A549 (cell line): ENCODE results near the gene MAP3K12.

Source experiments
- ATOH8 ChIP-seq: fragments of 250-450 bp; sonication (Bioruptor Pico); IDR thresholded peaks from 2 replicates; pipeline ENCODE4 v1.5.0; 2020; ENCODE audit warnings: low read depth, mild to moderate bottlenecking, moderate library complexity
- CTCF ChIP-seq: fragments of >200 bp; sonication (Bioruptor Twin); formaldehyde crosslinking; IDR thresholded peaks from 3 replicates; pipeline ENCODE4 v1.5.1; 2016
- KDM1A ChIP-seq: fragments of 200-600 bp; sonication (generic); IDR thresholded peaks from 2 replicates; pipeline ENCODE4 v1.6.1; 2016; ENCODE audit warnings: low read depth, mild to moderate bottlenecking
- KDM5A ChIP-seq: fragments of 200-600 bp; sonication (generic); IDR thresholded peaks from 2 replicates; pipeline ENCODE4 v1.6.1; 2016; ENCODE audit warnings: antibody characterized with exemption, mild to moderate bottlenecking
- MAFK ChIP-seq: fragments of 450-650 bp; IDR thresholded peaks from 2 replicates; pipeline ENCODE4 v1.6.1; 2014; ENCODE audit not compliant: partially characterized antibody
- MAX ChIP-seq: IDR thresholded peaks from 2 replicates; pipeline ENCODE4 v1.6.1; 2012
- RCOR1 ChIP-seq: fragments of 150-350 bp; IDR thresholded peaks from 2 replicates; pipeline ENCODE4 v1.6.1; 2014; ENCODE audit warnings: antibody characterized with exemption, low read length, low read depth
- RFX5 ChIP-seq: fragments of 450-650 bp; IDR thresholded peaks from 2 replicates; pipeline ENCODE4 v1.7.1; 2014; ENCODE audit warnings: antibody characterized with exemption, mild to moderate bottlenecking, moderate library complexity
- RNF2 ChIP-seq: fragments of 200-600 bp; sonication (generic); IDR thresholded peaks from 2 replicates; pipeline ENCODE4 v1.6.1; 2016; ENCODE audit warnings: low read depth, mild to moderate bottlenecking, antibody characterized with exemption, moderate library complexity, borderline replicate concordance
- ZC3H11A ChIP-seq: fragments of 450-650 bp; IDR thresholded peaks from 2 replicates; pipeline ENCODE4 v1.6.1; 2014; ENCODE audit warnings: antibody characterized with exemption, mild to moderate bottlenecking
- ZFP36 ChIP-seq: fragments of 450-650 bp; IDR thresholded peaks from 2 replicates; pipeline ENCODE4 v1.6.1; 2014; ENCODE audit warnings: borderline replicate concordance; ENCODE audit not compliant: partially characterized antibody
- ZNF302 ChIP-seq: fragments of 250-450 bp; sonication (Bioruptor Pico); IDR thresholded peaks from 2 replicates; pipeline ENCODE4 v1.9.0; 2021; ENCODE audit warnings: inconsistent platforms, mild to moderate bottlenecking, moderate library complexity

- TF ChIP-seq KDM1A = no peak
- TF ChIP-seq CTCF = peak; percentile 91
- TF ChIP-seq ZC3H11A = no peak
- no peak for TF ChIP-seq RCOR1
- TF ChIP-seq RNF2 = no peak
- no peak for TF ChIP-seq MAFK
- no peak for TF ChIP-seq ZNF302 (CRISPR knock-in tag)
- no peak for TF ChIP-seq MAX
- TF ChIP-seq KDM5A = no peak
- TF ChIP-seq ZFP36 = peak; percentile 59
- no peak for TF ChIP-seq ATOH8 (CRISPR knock-in tag)
- TF ChIP-seq RFX5 = no peak
Observed at GRCh38 chr12:53508534-53509170, 9.4 kb upstream of the MAP3K12 start.
